ENCODE results near the gene NT5DC3. TPM values are rescaled to one million over a fixed set of nuclear protein-coding genes. Genes with fewer than 3 reads are reported as not detected.

The NT5DC3 gene
- total RNA-seq, 1 experiment from 2014 or later = 19.7 TPM

DNA sequence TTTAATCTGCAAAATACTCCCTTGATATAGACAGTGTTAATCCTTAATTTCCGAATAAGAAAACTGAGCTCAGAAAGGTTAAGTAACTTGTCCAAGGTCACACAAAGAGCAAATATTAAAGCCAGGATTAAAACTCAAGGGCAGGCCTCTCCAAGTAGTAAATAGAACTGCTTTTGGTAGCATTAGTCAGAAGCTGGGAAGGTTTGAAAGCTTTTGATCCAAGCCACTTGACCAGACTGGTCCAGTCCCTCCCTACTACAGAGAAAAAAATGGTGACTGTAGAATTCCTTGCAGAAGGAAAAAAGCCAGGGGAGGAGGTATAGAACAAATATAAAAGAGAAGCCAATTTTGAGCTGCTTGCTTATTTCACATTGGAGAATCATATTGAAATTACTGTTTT is 111.5 kb downstream of the NT5DC3 start:
- CTCF ChIA-PET = no interaction called here

DNA sequence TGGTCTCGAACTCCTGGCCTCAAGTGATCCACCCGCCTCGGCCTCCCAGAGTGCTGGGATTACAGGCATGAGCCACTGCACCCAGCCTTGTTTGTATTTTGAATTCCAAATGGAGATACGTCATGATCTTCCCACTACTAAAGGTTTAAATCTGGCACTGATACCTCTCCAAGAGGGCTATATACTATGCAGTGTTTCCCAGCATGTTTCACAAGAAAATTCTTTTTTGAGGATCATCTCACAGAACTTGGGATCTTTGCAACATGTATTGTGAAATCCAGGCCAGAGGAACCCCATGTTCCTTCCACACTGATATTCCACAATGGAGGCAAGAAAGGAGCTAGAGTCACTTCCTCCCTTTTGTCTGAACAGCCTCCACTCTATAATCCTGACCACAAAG is 112.7 kb downstream of the NT5DC3 start:
- Histone ChIP-seq H3K4me1 (ENCODE audit: insufficient read depth, low read length, poor library complexity, severe bottlenecking) (no peaks in the 10 kb centered on the region), H3K36me3 (ENCODE audit: insufficient read depth, low read length, poor library complexity, severe bottlenecking) (no peaks in the 10 kb centered on the region), H3K27ac (ENCODE audit: low read depth, low read length, poor library complexity, severe bottlenecking) (no peak overlapping the region), H3K4me3 (ENCODE audit: low read depth, low read length, poor library complexity, severe bottlenecking) (no peak overlapping the region), H3K27me3 (replicated peaks; ENCODE audit: insufficient read depth, low read depth, low read length, poor library complexity) (peaks cover 13% of the 10 kb centered on the region), H3K9me3 (ENCODE audit: low read depth, low read length, poor library complexity, severe bottlenecking) (no peaks in the 10 kb centered on the region)
- ChIA-PET POLR2A (ENCODE audit: low non-redundant PET) (no interaction called here), CTCF (no interaction called here)
- TF ChIP-seq CTCF (conservative IDR thresholded peaks at IDR 0.05; ENCODE audit: low read depth, low read length) (no peak), EZH2 (IDR thresholded peaks at IDR 0.05; ENCODE audit: borderline replicate concordance, low read depth, low read length, poor library complexity, severe bottlenecking) (no peak)
- no peak for DNase-seq (ENCODE audit: low spot score)
- intact Hi-C loops (cut with micrococcal nuclease; ENCODE audit: unreplicated experiment) = no loop called here
- BruUV-seq (replicated peaks) = no TSS peak

More for the DNA sequence above, 111.5 kb downstream of the NT5DC3 start:
- no peak overlapping the region for H3K27ac ChIP-seq (ENCODE audit: low read depth, low read length, poor library complexity, severe bottlenecking)
- intact Hi-C loops (cut with micrococcal nuclease; ENCODE audit: unreplicated experiment) = no loop called here
- H3K9me3 ChIP-seq (ENCODE audit: low read depth, low read length, poor library complexity, severe bottlenecking) = no peaks in the 10 kb centered on the region
- POLR2A ChIA-PET (ENCODE audit: low non-redundant PET) = no interaction called here
- no peak for DNase-seq (ENCODE audit: low spot score)
- TF ChIP-seq EZH2 (IDR thresholded peaks at IDR 0.05; ENCODE audit: borderline replicate concordance, low read depth, low read length, poor library complexity, severe bottlenecking) = no peak
- TF ChIP-seq CTCF (conservative IDR thresholded peaks at IDR 0.05; ENCODE audit: low read depth, low read length) = no peak
- peaks cover 10% of the 10 kb centered on the region for H3K27me3 ChIP-seq (replicated peaks; ENCODE audit: insufficient read depth, low read depth, low read length, poor library complexity)
- H3K36me3 ChIP-seq (ENCODE audit: insufficient read depth, low read length, poor library complexity, severe bottlenecking) = no peaks in the 10 kb centered on the region
- no peaks in the 10 kb centered on the region for H3K4me1 ChIP-seq (ENCODE audit: insufficient read depth, low read length, poor library complexity, severe bottlenecking)
- no TSS peak for BruUV-seq (replicated peaks)
- no peak overlapping the region for H3K4me3 ChIP-seq (ENCODE audit: low read depth, low read length, poor library complexity, severe bottlenecking)

- BruUV-seq (replicated peaks) = no TSS peak
- no peak for TF ChIP-seq EZH2 (IDR thresholded peaks at IDR 0.05; ENCODE audit: borderline replicate concordance, low read depth, low read length, poor library complexity, severe bottlenecking)
- no peak for TF ChIP-seq CTCF (conservative IDR thresholded peaks at IDR 0.05; ENCODE audit: low read depth, low read length)
- Histone ChIP-seq H3K27ac (ENCODE audit: low read depth, low read length, poor library complexity, severe bottlenecking) (no peak overlapping the region), H3K4me1 (ENCODE audit: insufficient read depth, low read length, poor library complexity, severe bottlenecking) (no peaks in the 10 kb centered on the region), H3K27me3 (replicated peaks; ENCODE audit: insufficient read depth, low read depth, low read length, poor library complexity) (peaks cover 17% of the 10 kb centered on the region), H3K36me3 (ENCODE audit: insufficient read depth, low read length, poor library complexity, severe bottlenecking) (no peaks in the 10 kb centered on the region), H3K4me3 (ENCODE audit: low read depth, low read length, poor library complexity, severe bottlenecking) (no peak overlapping the region), H3K9me3 (ENCODE audit: low read depth, low read length, poor library complexity, severe bottlenecking) (no peaks in the 10 kb centered on the region)
- ChIA-PET CTCF (no interaction called here), POLR2A (ENCODE audit: low non-redundant PET) (no interaction called here)
- DNase-seq (ENCODE audit: low spot score) = no peak
- intact Hi-C loops (cut with micrococcal nuclease; ENCODE audit: unreplicated experiment) = no loop called here
Observed at GRCh38 chr12:103727638-103728037, 113.4 kb downstream of the NT5DC3 start.

Data from A673 (cell line).